Activated naive CD8-positive, alpha-beta T cell (primary cell): ENCODE results near the gene PRF1.

Experiments used
- H3K27ac Mint-ChIP-seq: one replicate; pipeline ENCODE4 v1.8.0; 2021; ENCODE audit warnings: mixed read lengths
- H3K27me3 Mint-ChIP-seq: one replicate; pipeline ENCODE4 v1.8.0; 2021; ENCODE audit warnings: mixed read lengths
- H3K36me3 Mint-ChIP-seq: one replicate; pipeline ENCODE4 v1.8.0; 2021; ENCODE audit warnings: mixed read lengths
- H3K4me1 Mint-ChIP-seq: one replicate; pipeline ENCODE4 v1.8.0; 2021; ENCODE audit warnings: low read depth, mixed read lengths
- H3K4me3 Mint-ChIP-seq: one replicate; pipeline ENCODE4 v1.8.0; 2021; ENCODE audit warnings: mild to moderate bottlenecking, mixed read lengths
- H3K9me3 Mint-ChIP-seq: one replicate; pipeline ENCODE4 v1.8.0; 2021; ENCODE audit warnings: low read depth, mixed read lengths

The PRF1 gene

GRCh38 chr10:70604106-70604505 lies 1.6 kb upstream of the PRF1 start:
- peak overlapping the region; percentile 28 for H3K27ac Mint-ChIP-seq
- peaks cover 61% of the 10 kb centered on the region for H3K4me1 Mint-ChIP-seq
- H3K27me3 Mint-ChIP-seq: no peaks in the 10 kb centered on the region
- peaks cover 4% of the 10 kb centered on the region for H3K9me3 Mint-ChIP-seq
- H3K4me3 Mint-ChIP-seq: peak overlapping the region; percentile 91
- peaks cover 3% of the 10 kb centered on the region for H3K36me3 Mint-ChIP-seq

- Mint-ChIP-seq H3K27me3 (no peaks in the 10 kb centered on the region), H3K27ac (peak overlapping the region; percentile 97), H3K4me3 (peak overlapping the region; percentile 91), H3K36me3 (peaks cover 6% of the 10 kb centered on the region), H3K4me1 (peaks cover 65% of the 10 kb centered on the region), H3K9me3 (peaks cover 4% of the 10 kb centered on the region)
Measured at GRCh38 chr10:70603449-70603801, 884 bp upstream of the PRF1 start.

- no peaks in the 10 kb centered on the region for H3K27me3 Mint-ChIP-seq
- H3K27ac Mint-ChIP-seq: peak overlapping the region; percentile 97
- peaks cover 14% of the 10 kb centered on the region for H3K36me3 Mint-ChIP-seq
- peak overlapping the region; percentile 91 for H3K4me3 Mint-ChIP-seq
- no peaks in the 10 kb centered on the region for H3K9me3 Mint-ChIP-seq
- H3K4me1 Mint-ChIP-seq: peaks cover 63% of the 10 kb centered on the region
Measured at GRCh38 chr10:70601746-70602145, 795 bp downstream of the PRF1 start.

GRCh38 chr10:70600512-70601395 lies 1.8 kb downstream of the PRF1 start:
- Mint-ChIP-seq H3K9me3 (no peaks in the 10 kb centered on the region), H3K4me3 (peak overlapping the region; percentile 91), H3K27ac (peak overlapping the region; percentile 68), H3K27me3 (no peaks in the 10 kb centered on the region), H3K4me1 (peaks cover 68% of the 10 kb centered on the region), H3K36me3 (peaks cover 15% of the 10 kb centered on the region)

GRCh38 chr10:70599791-70600190 lies 2.8 kb downstream of the PRF1 start:
- H3K9me3 Mint-ChIP-seq: no peaks in the 10 kb centered on the region
- peak overlapping the region; percentile 46 for H3K27ac Mint-ChIP-seq
- peaks cover 15% of the 10 kb centered on the region for H3K36me3 Mint-ChIP-seq
- H3K27me3 Mint-ChIP-seq: no peaks in the 10 kb centered on the region
- peaks cover 71% of the 10 kb centered on the region for H3K4me1 Mint-ChIP-seq
- H3K4me3 Mint-ChIP-seq: peak overlapping the region; percentile 38

- Mint-ChIP-seq H3K36me3 (peaks cover 15% of the 10 kb centered on the region), H3K4me3 (peak overlapping the region; percentile 38), H3K9me3 (no peaks in the 10 kb centered on the region), H3K4me1 (peaks cover 72% of the 10 kb centered on the region), H3K27me3 (no peaks in the 10 kb centered on the region), H3K27ac (peak overlapping the region; percentile 46)
Measured at GRCh38 chr10:70599319-70599718, 3.2 kb downstream of the PRF1 start.

GRCh38 chr10:70598857-70599295 lies 3.7 kb downstream of the PRF1 start:
- no peaks in the 10 kb centered on the region for H3K9me3 Mint-ChIP-seq
- peak overlapping the region; percentile 77 for H3K27ac Mint-ChIP-seq
- no peaks in the 10 kb centered on the region for H3K27me3 Mint-ChIP-seq
- H3K4me1 Mint-ChIP-seq: peaks cover 68% of the 10 kb centered on the region
- no peak overlapping the region for H3K4me3 Mint-ChIP-seq
- peaks cover 15% of the 10 kb centered on the region for H3K36me3 Mint-ChIP-seq

- Mint-ChIP-seq H3K36me3 (peaks cover 15% of the 10 kb centered on the region), H3K4me3 (no peak overlapping the region), H3K9me3 (no peaks in the 10 kb centered on the region), H3K27ac (no peak overlapping the region), H3K4me1 (peaks cover 61% of the 10 kb centered on the region), H3K27me3 (no peaks in the 10 kb centered on the region)
Measured at GRCh38 chr10:70597856-70598815, 4.4 kb downstream of the PRF1 start.

- Mint-ChIP-seq H3K9me3 (no peaks in the 10 kb centered on the region), H3K36me3 (peaks cover 17% of the 10 kb centered on the region), H3K4me3 (no peak overlapping the region), H3K27ac (no peak overlapping the region), H3K27me3 (no peaks in the 10 kb centered on the region), H3K4me1 (peaks cover 55% of the 10 kb centered on the region)
Measured at GRCh38 chr10:70596860-70597809, 5.4 kb downstream of the PRF1 start.

- Mint-ChIP-seq H3K9me3 (no peaks in the 10 kb centered on the region), H3K4me1 (peaks cover 49% of the 10 kb centered on the region), H3K4me3 (no peak overlapping the region), H3K27ac (peak overlapping the region; percentile 22), H3K27me3 (no peaks in the 10 kb centered on the region), H3K36me3 (peaks cover 18% of the 10 kb centered on the region)
Measured at GRCh38 chr10:70596110-70596798, 6.3 kb downstream of the PRF1 start.

- no peak overlapping the region for H3K4me3 Mint-ChIP-seq
- peaks cover 45% of the 10 kb centered on the region for H3K4me1 Mint-ChIP-seq
- H3K27me3 Mint-ChIP-seq: no peaks in the 10 kb centered on the region
- no peaks in the 10 kb centered on the region for H3K9me3 Mint-ChIP-seq
- H3K27ac Mint-ChIP-seq: no peak overlapping the region
- H3K36me3 Mint-ChIP-seq: peaks cover 18% of the 10 kb centered on the region
Measured at GRCh38 chr10:70595566-70596016, 7.0 kb downstream of the PRF1 start.

- peaks cover 14% of the 10 kb centered on the region for H3K36me3 Mint-ChIP-seq
- H3K4me1 Mint-ChIP-seq: peaks cover 33% of the 10 kb centered on the region
- no peak overlapping the region for H3K27ac Mint-ChIP-seq
- no peaks in the 10 kb centered on the region for H3K9me3 Mint-ChIP-seq
- H3K27me3 Mint-ChIP-seq: no peaks in the 10 kb centered on the region
- H3K4me3 Mint-ChIP-seq: no peak overlapping the region
Measured at GRCh38 chr10:70594161-70594560, 8.4 kb downstream of the PRF1 start.

- Mint-ChIP-seq H3K27ac (no peak overlapping the region), H3K4me3 (no peak overlapping the region), H3K27me3 (no peaks in the 10 kb centered on the region), H3K36me3 (peaks cover 11% of the 10 kb centered on the region), H3K9me3 (no peaks in the 10 kb centered on the region), H3K4me1 (peaks cover 28% of the 10 kb centered on the region)
Measured at GRCh38 chr10:70593513-70593890, 9.0 kb downstream of the PRF1 start.
